Inferior parietal cortex (tissue), 1 donor: Measurements from ENCODE around the gene CKS1B.

Source experiments
- DNase-seq: peaks from one replicate; pipeline ENCODE4 v3.0.0-alpha.2; 2016; ENCODE audit errors: extremely low spot score

Gene CKS1B

GRCh38 chr1:154945962-154946850, 28.3 kb upstream of the CKS1B start:
- DNase-seq: no peak

GRCh38 chr1:154948079-154948478, 26.4 kb upstream of the CKS1B start:
- no peak for DNase-seq

GRCh38 chr1:154951901-154952657, 22.4 kb upstream of the CKS1B start:
- DNase-seq: no peak

- no peak for DNase-seq
Measured at GRCh38 chr1:154952664-154953063, 21.8 kb upstream of the CKS1B start.

- no peak for DNase-seq
Measured at GRCh38 chr1:154953611-154954038, 20.9 kb upstream of the CKS1B start.

- DNase-seq: no peak
Measured at GRCh38 chr1:154954541-154954940, 19.9 kb upstream of the CKS1B start.

GRCh38 chr1:154955039-154955717, 19.3 kb upstream of the CKS1B start:
- DNase-seq: peak; percentile 75

- DNase-seq: peak; percentile 96
Measured at GRCh38 chr1:154955718-154956543, 18.6 kb upstream of the CKS1B start, which contains the start of gene PBXIP1. Gene PBXIP1 (minus strand): TSS chr1:154956099. CDS start chr1:154953721, 2,378 bp downstream.

GRCh38 chr1:154956544-154956941, 17.9 kb upstream of the CKS1B start:
- DNase-seq: no peak

- no peak for DNase-seq
Measured at GRCh38 chr1:154957091-154957657, 17.3 kb upstream of the CKS1B start.

GRCh38 chr1:154958036-154958435, 16.4 kb upstream of the CKS1B start:
- DNase-seq: no peak

- no peak for DNase-seq
Measured at GRCh38 chr1:154958681-154959425, 15.6 kb upstream of the CKS1B start.

GRCh38 chr1:154959426-154959780, 15.1 kb upstream of the CKS1B start:
- DNase-seq: no peak

- no peak for DNase-seq
Measured at GRCh38 chr1:154960446-154961136, 13.9 kb upstream of the CKS1B start.

GRCh38 chr1:154961207-154962155, 13.0 kb upstream of the CKS1B start, which contains the start of gene PYGO2:
Gene PYGO2 (minus strand): TSS chr1:154961782. CDS start chr1:154961576, 206 bp downstream.
- DNase-seq: peak; percentile 77

GRCh38 chr1:154962156-154962749, 12.2 kb upstream of the CKS1B start:
- no peak for DNase-seq

- no peak for DNase-seq
Measured at GRCh38 chr1:154962795-154963330, 11.6 kb upstream of the CKS1B start.

- DNase-seq: no peak
Measured at GRCh38 chr1:154963643-154964042, 10.8 kb upstream of the CKS1B start.
